OCI-LY7 (cell line): ENCODE results near the gene TUBA1A. TPM values are rescaled to one million over a fixed set of nuclear protein-coding genes. Genes with fewer than 3 reads are reported as not detected.

Experiments used
- BruUV-seq: library from RNA; stranded (reverse); fragments of 400-500 nt; replicated peaks from 2 replicates; lab custom pipeline; 2021; lab: Mats Ljungman, UMichigan
- CTCF ChIA-PET: fragments of 300-600 bp; sonication (Branson Sonifier 250); formaldehyde crosslinking; loops from one replicate; lab custom pipeline; 2022; ENCODE audit warnings: antibody characterized with exemption; ENCODE audit not compliant: unreplicated experiment; lab: Charles Lee
- POLR2A ChIA-PET: fragments of 300-600 bp; sonication (Branson Sonifier 250); formaldehyde crosslinking; loops from one replicate; lab custom pipeline; 2022; ENCODE audit warnings: antibody characterized with exemption; lab: Charles Lee
- DNase-seq: peaks from one replicate; pipeline ENCODE4 v3.0.0-alpha.2; 2015; ENCODE audit warnings: low spot score
- H2AFZ ChIP-seq: fragments of 200-600 bp; sonication (generic), shearing (Covaris generic); 2 replicates; pipeline ENCODE4 v1.6.1; 2014; ENCODE audit warnings: mild to moderate bottlenecking, antibody characterized with exemption, low read length, moderate library complexity
- H3K27ac ChIP-seq: fragments of 200-600 bp; sonication (generic); 2 replicates; pipeline ENCODE4 v1.5.1; 2014; ENCODE audit warnings: mixed run types, low read depth, mild to moderate bottlenecking, moderate library complexity, low read length, inconsistent platforms; ENCODE audit not compliant: poor library complexity, severe bottlenecking
- H3K36me3 ChIP-seq: fragments of 200-600 bp; sonication (generic); 2 replicates; pipeline ENCODE4 v1.6.1; 2014; ENCODE audit warnings: mild to moderate bottlenecking, antibody characterized with exemption, low read length, moderate library complexity, mixed read lengths; ENCODE audit not compliant: insufficient read depth
- H3K4me1 ChIP-seq: fragments of 200-600 bp; sonication (generic); 2 replicates; pipeline ENCODE4 v1.5.1; 2014; ENCODE audit warnings: mild to moderate bottlenecking, low read length; ENCODE audit not compliant: insufficient read depth, poor library complexity, severe bottlenecking
- H3K4me2 ChIP-seq: fragments of 200-600 bp; sonication (generic); 2 replicates; pipeline ENCODE4 v1.6.1; 2014; ENCODE audit warnings: mild to moderate bottlenecking, low read length
- H3K4me3 ChIP-seq: fragments of 200-600 bp; sonication (generic); 2 replicates; pipeline ENCODE4 v1.5.1; 2014; ENCODE audit warnings: mild to moderate bottlenecking, low read depth, low read length; ENCODE audit not compliant: poor library complexity, severe bottlenecking
- H3K79me2 ChIP-seq: fragments of 200-600 bp; sonication (generic); 2 replicates; pipeline ENCODE4 v1.6.1; 2016; ENCODE audit warnings: low read depth, mild to moderate bottlenecking, low read length, moderate library complexity, mixed read lengths; ENCODE audit not compliant: insufficient read depth
- H3K9me2 ChIP-seq: fragments of 200-600 bp; sonication (generic); 2 replicates; pipeline ENCODE4 v1.6.1; 2016; ENCODE audit warnings: mild to moderate bottlenecking, low read length, mixed read lengths; ENCODE audit not compliant: insufficient read depth
- H3K9me3 ChIP-seq: fragments of 200-600 bp; sonication (generic); 2 replicates; pipeline ENCODE4 v1.6.1; 2014; ENCODE audit warnings: mild to moderate bottlenecking, mixed run types, low read length, mixed read lengths
- H4K20me1 ChIP-seq: fragments of 200-600 bp; sonication (generic); 2 replicates; pipeline ENCODE4 v1.6.1; 2014; ENCODE audit warnings: mild to moderate bottlenecking, antibody characterized with exemption, low read length, moderate library complexity, mixed read lengths; ENCODE audit not compliant: insufficient read depth
- EZH2phosphoT487 ChIP-seq: fragments of 200-600 bp; sonication (generic); IDR thresholded peaks from 2 replicates; pipeline ENCODE4 v1.6.1; 2018; ENCODE audit warnings: low read depth, borderline replicate concordance, mild to moderate bottlenecking, mixed run types, antibody characterized with exemption, low read length, moderate library complexity, mixed read lengths
- intact Hi-C: fragments of 100-400 bp; cut with micrococcal nuclease; formaldehyde crosslinking; loops from one replicate; pipeline ENCODE4 v1.10.0; 2022; ENCODE audit not compliant: unreplicated experiment
- total RNA-seq, 2 experiments: library from RNA; depleted of rRNA in 1 of 2; stranded (reverse); fragments of >200 nt in 1 of 2; shearing (Covaris generic) in 1 of 2; gene quantifications; 2 replicates each; pipeline ENCODE4 v1.2.3, GENCODE V29; 2014 to 2022
- TF ChIP-seq, protein P1 (sequence below): fragments of 200-600 bp; sonication (generic); conservative IDR thresholded peaks from 2 replicates; pipeline ENCODE4 v1.5.1; 2014; ENCODE audit warnings: mild to moderate bottlenecking, antibody characterized with exemption, low read length, moderate library complexity, mixed read lengths

Gene TUBA1A
- total RNA-seq, 2 experiments from 2014 or later: 136 to 214 TPM

- Histone ChIP-seq H3K4me2 (no peak overlapping the region), H3K79me2 (no peaks in the 10 kb centered on the region), H4K20me1 (no peaks in the 10 kb centered on the region), H3K27ac (no peak overlapping the region), H3K9me3 (no peaks in the 10 kb centered on the region), H2AFZ (no peak overlapping the region), H3K9me2 (no peaks in the 10 kb centered on the region), H3K36me3 (no peaks in the 10 kb centered on the region), H3K4me3 (no peak overlapping the region), H3K4me1 (no peaks in the 10 kb centered on the region)
- no TSS peak for BruUV-seq
- DNase-seq: no peak
- intact Hi-C loops: no loop called here
- CTCF ChIA-PET: no interaction called here
- TF ChIP-seq, protein P1, sequence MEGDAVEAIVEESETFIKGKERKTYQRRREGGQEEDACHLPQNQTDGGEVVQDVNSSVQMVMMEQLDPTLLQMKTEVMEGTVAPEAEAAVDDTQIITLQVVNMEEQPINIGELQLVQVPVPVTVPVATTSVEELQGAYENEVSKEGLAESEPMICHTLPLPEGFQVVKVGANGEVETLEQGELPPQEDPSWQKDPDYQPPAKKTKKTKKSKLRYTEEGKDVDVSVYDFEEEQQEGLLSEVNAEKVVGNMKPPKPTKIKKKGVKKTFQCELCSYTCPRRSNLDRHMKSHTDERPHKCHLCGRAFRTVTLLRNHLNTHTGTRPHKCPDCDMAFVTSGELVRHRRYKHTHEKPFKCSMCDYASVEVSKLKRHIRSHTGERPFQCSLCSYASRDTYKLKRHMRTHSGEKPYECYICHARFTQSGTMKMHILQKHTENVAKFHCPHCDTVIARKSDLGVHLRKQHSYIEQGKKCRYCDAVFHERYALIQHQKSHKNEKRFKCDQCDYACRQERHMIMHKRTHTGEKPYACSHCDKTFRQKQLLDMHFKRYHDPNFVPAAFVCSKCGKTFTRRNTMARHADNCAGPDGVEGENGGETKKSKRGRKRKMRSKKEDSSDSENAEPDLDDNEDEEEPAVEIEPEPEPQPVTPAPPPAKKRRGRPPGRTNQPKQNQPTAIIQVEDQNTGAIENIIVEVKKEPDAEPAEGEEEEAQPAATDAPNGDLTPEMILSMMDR: no peak
- no peak for TF ChIP-seq EZH2phosphoT487
- POLR2A ChIA-PET: interaction anchor here (0.6 to 2.0 kb wide), 5 partner anchors 26 to 303 kb away, joined by 3 to 5 read pairs (median 4); partner anchors contain the start of genes TUBA1A and TUBA1B
Observed at GRCh38 chr12:49223590-49224369, 34.9 kb upstream of the TUBA1A start.

DNA sequence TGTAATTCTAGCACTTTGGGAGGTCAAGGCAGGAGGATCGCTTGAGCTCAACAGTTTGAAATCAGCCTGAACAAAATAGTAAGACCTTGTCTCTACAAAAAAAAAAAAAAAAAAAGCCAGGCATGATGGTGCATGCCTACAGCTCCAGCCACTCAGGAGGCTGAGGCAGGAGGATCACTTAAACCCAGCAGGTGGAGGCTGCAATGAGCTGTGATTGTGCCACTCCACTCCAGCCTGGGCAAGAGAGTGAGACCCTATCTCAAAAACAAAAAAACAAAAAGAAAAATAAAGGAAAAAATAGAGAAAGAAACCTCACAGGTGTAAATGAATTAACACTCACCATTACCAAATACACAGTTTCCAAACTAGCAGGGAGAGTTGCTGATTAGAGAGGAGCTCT is 34.2 kb upstream of the TUBA1A start:
- Histone ChIP-seq H3K36me3 (no peaks in the 10 kb centered on the region), H3K79me2 (no peaks in the 10 kb centered on the region), H3K4me2 (no peak overlapping the region), H3K9me3 (no peaks in the 10 kb centered on the region), H2AFZ (no peak overlapping the region), H4K20me1 (no peaks in the 10 kb centered on the region), H3K4me1 (no peaks in the 10 kb centered on the region), H3K4me3 (no peak overlapping the region), H3K9me2 (no peaks in the 10 kb centered on the region), H3K27ac (no peak overlapping the region)
- BruUV-seq: no TSS peak
- ChIA-PET CTCF (no interaction called here), POLR2A (interaction anchor here (0.6 to 2.0 kb wide), 11 partner anchors 10 to 331 kb away, joined by 3 to 5 read pairs (median 3); partner anchors contain the start of genes TUBA1A and TUBA1B)
- intact Hi-C loops: no loop called here
- DNase-seq: no peak
- TF ChIP-seq, protein P1: no peak

DNA sequence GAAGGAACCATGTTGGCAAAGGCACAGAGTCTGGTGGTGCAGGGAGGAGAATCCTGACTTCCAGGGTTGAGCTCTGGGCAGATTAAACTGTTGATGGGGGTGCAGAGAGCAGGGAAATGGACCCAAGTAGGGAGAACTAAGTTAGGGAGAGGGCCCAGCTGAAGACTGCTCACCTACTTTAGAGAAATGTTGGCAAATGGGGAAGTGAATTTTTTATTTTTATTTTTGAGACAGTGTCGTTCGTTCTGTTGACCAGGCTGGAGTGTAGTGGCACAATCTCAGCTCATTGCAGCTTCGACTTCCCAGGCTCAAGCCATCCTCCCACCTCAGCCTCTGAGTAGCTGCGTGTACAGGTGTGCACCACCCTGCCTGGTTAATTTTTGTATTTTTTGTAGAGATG is 32.1 kb upstream of the TUBA1A start:
- H2AFZ ChIP-seq: 0 out of 2 replicates have a peak overlapping the region, but pooled peaks have one; percentile 42
- no TSS peak for BruUV-seq
- POLR2A ChIA-PET: interaction anchor here (0.6 to 1.2 kb wide), 4 partner anchors 12 to 32 kb away, joined by 3 to 5 read pairs (median 4); partner anchors contain the start of gene TUBA1A

More for the DNA sequence above, 32.1 kb upstream of the TUBA1A start:
- intact Hi-C loops: no loop called here
- no peaks in the 10 kb centered on the region for H3K4me1 ChIP-seq
- no peaks in the 10 kb centered on the region for H3K9me3 ChIP-seq
- no peak for DNase-seq
- H4K20me1 ChIP-seq: no peaks in the 10 kb centered on the region
- no peaks in the 10 kb centered on the region for H3K79me2 ChIP-seq
- H3K27ac ChIP-seq: no peak overlapping the region
- no peaks in the 10 kb centered on the region for H3K9me2 ChIP-seq
- H3K4me3 ChIP-seq: no peak overlapping the region
- CTCF ChIA-PET: no interaction called here
- TF ChIP-seq, protein P1: no peak
- TF ChIP-seq EZH2phosphoT487: no peak
- no peaks in the 10 kb centered on the region for H3K36me3 ChIP-seq
- no peak overlapping the region for H3K4me2 ChIP-seq
